ENCODE results near the gene FRRS1.

GRCh38 chr1:99725996-99726395, 40.4 kb downstream of the FRRS1 start:
- TF ChIP-seq CTCF (IDR thresholded peaks at IDR 0.05) = no peak
- no peak for TF ChIP-seq POLR2A (IDR thresholded peaks at IDR 0.05)

Measured in adrenal gland (tissue), 5 donors.